HEK293 (cell line): Measurements from ENCODE around the gene WDR43.

Experiments
- CTCF ChIA-PET: fragments of 350-600 bp; formaldehyde crosslinking; extraction: SDS; loops from one replicate; lab custom pipeline; 2021; ENCODE audit warnings: antibody characterized with exemption; lab: Yijun Ruan, JAX
- POLR2A ChIA-PET: fragments of 300-600 bp; formaldehyde crosslinking; extraction: SDS; loops from one replicate; lab custom pipeline; 2020; ENCODE audit warnings: antibody characterized with exemption, inconsistent platforms; lab: Yijun Ruan, JAX
- H3K27ac ChIP-seq: fragments of 200-500 bp; sonication (Bioruptor generic); 2 replicates; pipeline ENCODE4 v1.5.1; 2014; ENCODE audit warnings: low read depth, low read length, control low read depth, inconsistent platforms; ENCODE audit errors: extremely low read depth
- H3K36me3 ChIP-seq, 2 experiments: fragments of 200-500 bp in 1 of 2; sonication (Bioruptor generic) in 1 of 2; 1 replicate in 1 of 2; 2 replicates in 1 of 2; pipeline ENCODE4 v1.5.1; 2014 to 2017; ENCODE audit warnings: inconsistent platforms in 2 of 2, low read length in 2 of 2; ENCODE audit not compliant: control insufficient read depth in 2 of 2, insufficient read depth in 1 of 2
- H3K4me1 ChIP-seq: fragments of 200-500 bp; sonication (Bioruptor generic); 2 replicates; pipeline ENCODE4 v1.5.1; 2014; ENCODE audit warnings: mild to moderate bottlenecking, low read length, inconsistent platforms; ENCODE audit not compliant: control insufficient read depth, insufficient read depth
- H3K4me3 ChIP-seq: 2 replicates; pipeline ENCODE4 v1.5.1; 2011; ENCODE audit warnings: low read depth, mild to moderate bottlenecking, control low read depth, low read length, moderate library complexity
- H3K9me3 ChIP-seq: fragments of 200-500 bp; sonication (Bioruptor generic); 2 replicates; pipeline ENCODE4 v1.5.1; 2014; ENCODE audit warnings: low read depth, low read length, inconsistent platforms; ENCODE audit not compliant: control insufficient read depth, insufficient read depth
- GFI1B ChIP-seq: fragments of 450-650 bp; formaldehyde crosslinking; IDR thresholded peaks from 2 replicates; pipeline ENCODE4 v1.5.1; 2016; ENCODE audit warnings: missing biosample characterization, missing genetic modification characterization
- KLF16 ChIP-seq: fragments of 450-650 bp; formaldehyde crosslinking; IDR thresholded peaks from 2 replicates; pipeline ENCODE4 v1.5.1; 2017; ENCODE audit warnings: missing biosample characterization, missing genetic modification characterization
- MEIS1 ChIP-seq: sonication (generic); formaldehyde crosslinking; IDR thresholded peaks from 2 replicates; pipeline ENCODE4 v1.8.1; 2022; ENCODE audit warnings: missing genetic modification reagents, mild to moderate bottlenecking, borderline replicate concordance
- RBAK ChIP-seq: fragments of 450-650 bp; formaldehyde crosslinking; IDR thresholded peaks from 2 replicates; pipeline ENCODE4 v1.5.1; 2016; ENCODE audit warnings: missing biosample characterization, missing genetic modification characterization
- SP7 ChIP-seq: fragments of 450-650 bp; formaldehyde crosslinking; IDR thresholded peaks from 2 replicates; pipeline ENCODE4 v1.5.1; 2016; ENCODE audit warnings: missing biosample characterization, missing genetic modification characterization
- YY1 ChIP-seq: fragments of 450-650 bp; formaldehyde crosslinking; IDR thresholded peaks from 2 replicates; pipeline ENCODE4 v1.5.1; 2018; ENCODE audit warnings: missing biosample characterization, missing genetic modification characterization
- YY2 ChIP-seq: fragments of 450-650 bp; formaldehyde crosslinking; IDR thresholded peaks from 2 replicates; pipeline ENCODE4 v1.5.1; 2016; ENCODE audit warnings: missing biosample characterization, missing genetic modification characterization
- ZBTB8A ChIP-seq: fragments of 450-650 bp; formaldehyde crosslinking; IDR thresholded peaks from 2 replicates; pipeline ENCODE4 v1.5.1; 2016; ENCODE audit warnings: missing biosample characterization, missing genetic modification characterization
- ZNF10 ChIP-seq: fragments of 450-650 bp; formaldehyde crosslinking; IDR thresholded peaks from 2 replicates; pipeline ENCODE4 v1.5.1; 2017; ENCODE audit warnings: missing biosample characterization, missing genetic modification characterization
- ZNF19 ChIP-seq: fragments of 450-650 bp; formaldehyde crosslinking; IDR thresholded peaks from 2 replicates; pipeline ENCODE4; 2016; ENCODE audit warnings: missing biosample characterization, missing genetic modification characterization, low read depth
- ZNF211 ChIP-seq: fragments of 450-650 bp; formaldehyde crosslinking; IDR thresholded peaks from 2 replicates; pipeline ENCODE4 v1.5.1; 2016; ENCODE audit warnings: low read depth, missing biosample characterization, missing genetic modification characterization
- ZNF530 ChIP-seq: fragments of 450-650 bp; formaldehyde crosslinking; IDR thresholded peaks from 2 replicates; pipeline ENCODE4 v1.5.1; 2016; ENCODE audit warnings: low read depth, missing biosample characterization, missing genetic modification characterization
- ZNF558 ChIP-seq: fragments of 450-650 bp; formaldehyde crosslinking; IDR thresholded peaks from 2 replicates; pipeline ENCODE4 v1.5.1; 2016; ENCODE audit warnings: missing biosample characterization, missing genetic modification characterization
- ZNF560 ChIP-seq: fragments of 450-650 bp; formaldehyde crosslinking; IDR thresholded peaks from 2 replicates; pipeline ENCODE4 v1.5.1; 2017; ENCODE audit warnings: missing biosample characterization, missing genetic modification characterization, borderline replicate concordance
- ZNF707 ChIP-seq: fragments of 450-650 bp; formaldehyde crosslinking; IDR thresholded peaks from 2 replicates; pipeline ENCODE4 v1.5.1; 2016; ENCODE audit warnings: missing biosample characterization, missing genetic modification characterization
- ZNF76 ChIP-seq: fragments of 450-650 bp; formaldehyde crosslinking; IDR thresholded peaks from 2 replicates; pipeline ENCODE4; 2016; ENCODE audit warnings: low read depth, missing biosample characterization, missing genetic modification characterization, borderline replicate concordance
- TF ChIP-seq, protein P1 (sequence below): fragments of 450-650 bp; formaldehyde crosslinking; IDR thresholded peaks from 2 replicates; pipeline ENCODE4 v1.5.1; 2016; ENCODE audit warnings: missing biosample characterization, missing genetic modification characterization
- TF ChIP-seq, protein P2 (sequence below): fragments of 450-650 bp; formaldehyde crosslinking; IDR thresholded peaks from 2 replicates; pipeline ENCODE4 v1.5.1; 2016; ENCODE audit warnings: missing biosample characterization, missing genetic modification characterization
- TF ChIP-seq, protein P3 (sequence below): fragments of 450-650 bp; formaldehyde crosslinking; IDR thresholded peaks from 2 replicates; pipeline ENCODE4 v1.5.1; 2016; ENCODE audit warnings: missing biosample characterization, missing genetic modification characterization
- TF ChIP-seq, protein P4 (sequence below): fragments of 450-650 bp; formaldehyde crosslinking; optimal IDR thresholded peaks from 2 replicates; pipeline ENCODE3; 2016; ENCODE audit warnings: missing biosample characterization, mild to moderate bottlenecking, missing genetic modification characterization
- TF ChIP-seq, protein P5 (sequence below): fragments of 450-650 bp; formaldehyde crosslinking; IDR thresholded peaks from 2 replicates; pipeline ENCODE4 v1.5.1; 2017; ENCODE audit warnings: missing biosample characterization, mild to moderate bottlenecking, missing genetic modification characterization, moderate library complexity

WDR43 gene

DNA sequence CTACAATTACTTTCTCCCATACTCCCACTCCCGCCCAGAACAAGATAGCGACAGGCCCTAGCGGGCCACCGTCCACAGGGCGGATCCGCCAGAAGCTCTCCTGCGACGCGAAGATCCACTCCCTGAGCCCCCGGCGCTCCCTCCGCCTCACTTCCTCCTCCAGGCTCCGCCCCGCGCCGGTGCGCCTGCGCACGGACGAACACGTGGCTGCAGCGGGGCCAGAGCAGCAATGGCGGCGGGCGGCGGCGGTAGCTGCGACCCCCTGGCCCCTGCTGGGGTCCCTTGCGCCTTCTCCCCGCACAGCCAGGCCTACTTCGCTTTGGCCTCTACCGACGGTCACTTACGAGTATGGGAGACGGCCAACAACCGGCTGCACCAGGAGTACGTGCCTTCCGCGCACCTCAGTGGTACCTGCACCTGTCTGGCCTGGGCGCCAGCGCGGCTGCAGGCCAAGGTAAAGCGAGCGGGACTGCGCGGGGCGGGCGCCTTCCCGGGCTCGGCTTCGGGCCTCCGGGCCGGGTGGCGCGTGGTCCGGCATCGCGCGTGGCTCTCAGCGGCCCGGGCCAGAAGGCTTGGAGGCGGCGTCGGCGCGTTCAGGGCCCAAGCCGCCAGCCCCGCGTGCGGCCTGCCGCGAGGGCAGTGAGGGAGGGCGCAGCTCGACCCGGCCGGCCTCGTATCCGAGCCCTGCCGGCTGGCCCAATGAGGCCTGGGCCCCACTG, at the start of gene WDR43 (continued):
- TF ChIP-seq ZNF76 (tag by site-specific recombination) = peak; percentile 80; the same call in 1 of the 2 replicates

DNA sequence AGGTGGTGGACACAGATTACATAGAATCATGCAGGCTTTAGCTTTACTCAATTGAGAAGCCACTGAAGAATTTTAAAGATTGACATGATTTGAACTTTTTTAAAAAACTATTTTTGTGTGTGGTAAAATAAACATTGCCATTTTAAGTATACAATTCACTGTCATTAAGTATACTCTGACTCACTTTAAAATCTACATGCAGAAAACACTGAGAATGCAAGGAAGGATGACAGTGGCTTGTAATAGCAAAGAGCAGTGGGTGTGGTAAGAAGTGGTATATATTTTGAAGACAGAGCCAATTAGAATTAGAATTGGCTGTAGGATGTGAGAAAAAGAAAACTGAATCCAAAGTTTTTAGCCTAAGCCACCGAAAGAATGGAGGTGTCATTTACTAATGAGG, 39.3 kb upstream of the WDR43 start:
- CTCF ChIA-PET = no interaction called here
- Histone ChIP-seq H3K27ac (no peak overlapping the region), H3K36me3 (peaks cover 11% of the 10 kb centered on the region in 2 experiments), H3K4me3 (no peak overlapping the region), H3K9me3 (no peaks in the 10 kb centered on the region), H3K4me1 (no peaks in the 10 kb centered on the region)
- TF ChIP-seq, protein P1, sequence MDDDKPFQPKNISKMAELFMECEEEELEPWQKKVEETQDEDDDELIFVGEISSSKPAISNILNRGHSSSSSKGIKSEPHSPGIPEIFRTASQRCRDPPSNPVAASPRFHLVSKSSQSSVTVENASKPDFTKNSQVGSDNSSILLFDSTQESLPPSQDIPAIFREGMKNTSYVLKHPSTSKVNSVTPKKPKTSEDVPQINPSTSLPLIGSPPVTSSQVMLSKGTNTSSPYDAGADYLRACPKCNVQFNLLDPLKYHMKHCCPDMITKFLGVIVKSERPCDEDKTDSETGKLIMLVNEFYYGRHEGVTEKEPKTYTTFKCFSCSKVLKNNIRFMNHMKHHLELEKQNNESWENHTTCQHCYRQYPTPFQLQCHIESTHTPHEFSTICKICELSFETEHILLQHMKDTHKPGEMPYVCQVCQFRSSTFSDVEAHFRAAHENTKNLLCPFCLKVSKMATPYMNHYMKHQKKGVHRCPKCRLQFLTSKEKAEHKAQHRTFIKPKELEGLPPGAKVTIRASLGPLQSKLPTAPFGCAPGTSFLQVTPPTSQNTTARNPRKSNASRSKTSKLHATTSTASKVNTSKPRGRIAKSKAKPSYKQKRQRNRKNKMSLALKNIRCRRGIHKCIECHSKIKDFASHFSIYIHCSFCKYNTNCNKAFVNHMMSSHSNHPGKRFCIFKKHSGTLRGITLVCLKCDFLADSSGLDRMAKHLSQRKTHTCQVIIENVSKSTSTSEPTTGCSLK (tag by site-specific recombination) = no peak
- TF ChIP-seq, protein P2, sequence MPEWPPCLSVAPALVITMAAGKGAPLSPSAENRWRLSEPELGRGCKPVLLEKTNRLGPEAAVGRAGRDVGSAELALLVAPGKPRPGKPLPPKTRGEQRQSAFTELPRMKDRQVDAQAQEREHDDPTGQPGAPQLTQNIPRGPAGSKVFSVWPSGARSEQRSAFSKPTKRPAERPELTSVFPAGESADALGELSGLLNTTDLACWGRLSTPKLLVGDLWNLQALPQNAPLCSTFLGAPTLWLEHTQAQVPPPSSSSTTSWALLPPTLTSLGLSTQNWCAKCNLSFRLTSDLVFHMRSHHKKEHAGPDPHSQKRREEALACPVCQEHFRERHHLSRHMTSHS (tag by site-specific recombination) = no peak
- TF ChIP-seq YY2 (no peak), ZNF211 (tag by site-specific recombination) (no peak), RBAK (tag by site-specific recombination) (no peak), ZNF707 (tag by site-specific recombination) (no peak), ZNF558 (tag by site-specific recombination) (no peak), GFI1B (no peak), ZNF19 (tag by site-specific recombination) (no peak), ZNF530 (tag by site-specific recombination) (no peak), MEIS1 (CRISPR knock-in tag) (no peak), KLF16 (no peak), ZNF10 (no peak), YY1 (tag by site-specific recombination) (no peak), SP7 (tag by site-specific recombination) (no peak), ZNF560 (tag by site-specific recombination) (no peak), ZBTB8A (tag by site-specific recombination) (no peak)
- TF ChIP-seq, protein P3, sequence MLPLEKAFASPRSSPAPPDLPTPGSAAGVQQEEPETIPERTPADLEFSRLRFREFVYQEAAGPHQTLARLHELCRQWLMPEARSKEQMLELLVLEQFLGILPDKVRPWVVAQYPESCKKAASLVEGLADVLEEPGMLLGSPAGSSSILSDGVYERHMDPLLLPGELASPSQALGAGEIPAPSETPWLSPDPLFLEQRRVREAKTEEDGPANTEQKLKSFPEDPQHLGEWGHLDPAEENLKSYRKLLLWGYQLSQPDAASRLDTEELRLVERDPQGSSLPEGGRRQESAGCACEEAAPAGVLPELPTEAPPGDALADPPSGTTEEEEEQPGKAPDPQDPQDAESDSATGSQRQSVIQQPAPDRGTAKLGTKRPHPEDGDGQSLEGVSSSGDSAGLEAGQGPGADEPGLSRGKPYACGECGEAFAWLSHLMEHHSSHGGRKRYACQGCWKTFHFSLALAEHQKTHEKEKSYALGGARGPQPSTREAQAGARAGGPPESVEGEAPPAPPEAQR (tag by site-specific recombination) = no peak
- TF ChIP-seq, protein P4, sequence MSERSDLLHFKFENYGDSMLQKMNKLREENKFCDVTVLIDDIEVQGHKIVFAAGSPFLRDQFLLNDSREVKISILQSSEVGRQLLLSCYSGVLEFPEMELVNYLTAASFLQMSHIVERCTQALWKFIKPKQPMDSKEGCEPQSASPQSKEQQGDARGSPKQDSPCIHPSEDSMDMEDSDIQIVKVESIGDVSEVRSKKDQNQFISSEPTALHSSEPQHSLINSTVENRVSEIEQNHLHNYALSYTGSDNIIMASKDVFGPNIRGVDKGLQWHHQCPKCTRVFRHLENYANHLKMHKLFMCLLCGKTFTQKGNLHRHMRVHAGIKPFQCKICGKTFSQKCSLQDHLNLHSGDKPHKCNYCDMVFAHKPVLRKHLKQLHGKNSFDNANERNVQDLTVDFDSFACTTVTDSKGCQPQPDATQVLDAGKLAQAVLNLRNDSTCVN (tag by site-specific recombination) = no peak
- TF ChIP-seq, protein P5, sequence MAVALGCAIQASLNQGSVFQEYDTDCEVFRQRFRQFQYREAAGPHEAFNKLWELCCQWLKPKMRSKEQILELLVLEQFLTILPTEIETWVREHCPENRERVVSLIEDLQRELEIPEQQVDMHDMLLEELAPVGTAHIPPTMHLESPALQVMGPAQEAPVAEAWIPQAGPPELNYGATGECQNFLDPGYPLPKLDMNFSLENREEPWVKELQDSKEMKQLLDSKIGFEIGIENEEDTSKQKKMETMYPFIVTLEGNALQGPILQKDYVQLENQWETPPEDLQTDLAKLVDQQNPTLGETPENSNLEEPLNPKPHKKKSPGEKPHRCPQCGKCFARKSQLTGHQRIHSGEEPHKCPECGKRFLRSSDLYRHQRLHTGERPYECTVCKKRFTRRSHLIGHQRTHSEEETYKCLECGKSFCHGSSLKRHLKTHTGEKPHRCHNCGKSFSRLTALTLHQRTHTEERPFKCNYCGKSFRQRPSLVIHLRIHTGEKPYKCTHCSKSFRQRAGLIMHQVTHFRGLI (tag by site-specific recombination) = no peak
- POLR2A ChIA-PET = interaction anchor here (0.5 to 0.9 kb wide), 3 partner anchors 15 to 39 kb away, joined by 3 to 6 read pairs (median 3); partner anchors contain the start of genes TRMT61B and WDR43
